ENCODE data around the gene NEU4.

NEU4 gene

DNA sequence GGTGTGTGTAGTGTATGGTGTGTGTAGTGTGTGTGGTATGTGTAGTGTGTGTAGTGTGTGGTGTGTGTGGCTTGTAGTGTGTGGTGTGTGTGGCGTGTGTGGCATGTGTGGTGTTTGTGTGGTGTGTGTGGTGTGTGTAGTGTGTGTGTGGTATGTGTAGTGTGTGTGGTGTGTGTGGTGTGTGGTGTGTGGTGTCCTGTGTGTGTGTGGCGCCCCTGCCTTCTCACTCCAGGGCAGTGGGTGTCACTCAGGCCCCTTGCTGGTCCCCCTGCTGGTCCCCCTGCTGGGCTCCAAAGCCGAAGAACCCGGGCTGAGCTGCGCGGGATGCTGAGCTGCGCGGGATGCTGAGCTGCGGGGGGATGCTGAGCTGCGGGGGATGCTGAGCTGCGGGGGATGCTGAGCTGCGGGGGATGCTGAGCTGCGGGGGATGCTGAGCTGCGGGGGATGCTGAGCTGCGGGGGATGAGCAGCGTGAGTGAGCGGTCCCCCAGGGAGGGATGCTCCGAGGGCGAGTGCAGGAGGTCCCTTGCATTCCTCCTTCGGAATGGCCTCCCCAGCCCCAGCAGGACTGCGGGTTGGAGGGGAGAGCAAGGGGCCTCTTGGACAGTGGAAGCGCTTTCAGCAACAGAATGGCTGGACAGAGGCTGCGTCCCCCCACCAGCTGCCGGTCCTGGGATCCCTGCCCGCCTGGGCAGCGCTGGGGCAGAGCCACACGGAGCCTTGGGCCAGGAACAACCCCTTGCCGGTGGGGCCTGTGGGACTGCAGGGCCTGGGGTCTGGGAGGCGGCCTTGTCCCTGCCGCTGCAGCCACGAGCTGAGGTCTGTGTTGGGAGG, 57.2 kb downstream of the NEU4 start:
- no peak for FAIRE-seq
